ENCODE results near the gene REPS1. TPM values are rescaled to one million over a fixed set of nuclear protein-coding genes. Genes with fewer than 3 reads are reported as not detected.

The REPS1 gene
- total RNA-seq, 1 experiment from 2014 or later, result 74.4 TPM

- Histone ChIP-seq H2BK120ac (ENCODE audit: low read depth, low read length, poor library complexity, severe bottlenecking) (no peak overlapping the region), H3K27ac (ENCODE audit: insufficient read length, low read depth, low read length) (no peak overlapping the region), H3T11ph (ENCODE audit: low read length) (no peak overlapping the region), H2BK15ac (ENCODE audit: low read depth, low read length) (no peak overlapping the region), H2BK5ac (ENCODE audit: insufficient read length, low read length) (no peak overlapping the region), H2BK12ac (ENCODE audit: insufficient read length, low read depth, low read length) (no peak overlapping the region), H3K18ac (ENCODE audit: insufficient read length, low read depth, low read length) (no peak overlapping the region), H4K5ac (ENCODE audit: insufficient read length, low read depth, low read length) (no peak overlapping the region), H3K23ac (ENCODE audit: insufficient read length, low read depth, low read length) (no peak overlapping the region), H3K56ac (ENCODE audit: insufficient read length, low read depth, low read length) (no peak overlapping the region), H2BK20ac (ENCODE audit: low read depth, low read length, poor library complexity, severe bottlenecking) (no peak overlapping the region), H4K20me1 (ENCODE audit: control insufficient read depth, insufficient read depth, insufficient read length) (no peaks in the 10 kb centered on the region), H3K79me1 (ENCODE audit: insufficient read depth, low read depth, low read length, poor library complexity, severe bottlenecking) (no peaks in the 10 kb centered on the region), H3K4me1 (ENCODE audit: insufficient read depth, low read length) (no peaks in the 10 kb centered on the region; the same call in 1 of the 2 replicates), H4K91ac (ENCODE audit: insufficient read length, low read depth, low read length) (no peak overlapping the region), H2AK5ac (ENCODE audit: insufficient read length, low read length) (no peak overlapping the region), H4K8ac (replicated peaks; ENCODE audit: insufficient read length, low read depth, low read length) (no peak overlapping the region), H2AFZ (ENCODE audit: low read length) (no peak overlapping the region), H3K27me3 (ENCODE audit: insufficient read depth, low read length) (no peaks in the 10 kb centered on the region), H3K79me2 (ENCODE audit: insufficient read depth, low read length) (no peaks in the 10 kb centered on the region), H3K23me2 (ENCODE audit: insufficient read length, low read depth, low read length, poor library complexity, severe bottlenecking) (no peaks in the 10 kb centered on the region), H3K9me3 (ENCODE audit: control insufficient read depth, low read depth, low read length) (no peaks in the 10 kb centered on the region), H3K4me2 (ENCODE audit: insufficient read depth, insufficient read length, low read length) (no peak overlapping the region), H3K9ac (ENCODE audit: extremely low read depth, insufficient read length, low read length) (no peak overlapping the region), H3K14ac (ENCODE audit: insufficient read depth, low read length) (no peak overlapping the region), H3K4ac (ENCODE audit: low read depth, low read length) (no peak overlapping the region)
- Mint-ChIP-seq H3K27me3 (ENCODE audit: low read depth) (no peaks in the 10 kb centered on the region), H3K9me3 (no peaks in the 10 kb centered on the region), H3K27ac (no peak overlapping the region), H3K4me3 (no peak overlapping the region), H3K36me3 (ENCODE audit: insufficient read depth in 1 of 3, low read depth in 3 of 3) (no peaks in the 10 kb centered on the region), H3K4me1 (peaks cover 5 to 9% of the 10 kb centered on the region in 2 experiments)
- DNase-seq, result no peak
- WGBS (ENCODE audit: extremely low coverage, insufficient read length, low lambda C conversion rate), result no CpG with 5 or more reads among the region's 3 CpGs
- no peak for TF ChIP-seq CTCF (conservative IDR thresholded peaks at IDR 0.05)
These were observed 18.4 kb upstream of the REPS1 start for GRCh38 chr6:139006477-139006876.
